GM21423 (cell line): Measurements from ENCODE around the gene PDAP1.
"Not testable (repeated sequence)": the region's sequence is repeated elsewhere in the genome, so short reads cannot be mapped to it uniquely, and the experiment has no call there.

Experiments
- ATAC-seq: cut with Tn5 transposase; IDR thresholded peaks from one replicate; pipeline ENCODE4 v1.9.1; 2021; ENCODE audit warnings: mild to moderate bottlenecking, moderate library complexity; ENCODE audit not compliant: unreplicated experiment

The PDAP1 gene

GRCh38 chr7:99380032-99380822, 28.2 kb downstream of the PDAP1 start:
- ATAC-seq = peak; percentile 44

- not testable (repeated sequence) for ATAC-seq
Observed at GRCh38 chr7:99379693-99380031, 28.7 kb downstream of the PDAP1 start.

DNA sequence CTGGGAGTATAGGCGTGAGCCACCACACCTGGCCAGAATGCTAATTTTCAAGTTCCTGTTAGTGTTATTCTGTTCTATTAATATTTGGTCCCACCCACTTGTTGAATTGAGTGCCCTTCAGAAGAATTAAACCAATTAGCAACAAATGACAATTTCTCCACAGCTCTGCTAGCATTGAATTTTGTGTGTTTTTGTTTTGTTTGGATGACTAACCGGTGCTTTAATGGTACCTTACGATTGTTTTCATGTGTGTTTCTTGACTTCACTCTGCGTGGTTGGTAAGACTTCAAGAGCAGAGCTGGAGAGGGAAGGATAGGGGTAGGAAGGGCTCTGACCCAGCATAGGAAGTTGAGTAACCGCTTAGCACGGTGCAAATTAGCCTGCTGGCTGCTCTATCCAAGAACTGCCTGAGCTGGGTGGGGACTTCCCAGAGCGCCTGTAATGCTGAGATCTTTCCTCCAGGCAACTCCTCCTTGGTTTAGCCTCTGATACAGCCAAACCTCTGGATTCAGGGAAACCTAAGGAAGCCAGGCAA, 29.3 kb downstream of the PDAP1 start:
- ATAC-seq = no peak

DNA sequence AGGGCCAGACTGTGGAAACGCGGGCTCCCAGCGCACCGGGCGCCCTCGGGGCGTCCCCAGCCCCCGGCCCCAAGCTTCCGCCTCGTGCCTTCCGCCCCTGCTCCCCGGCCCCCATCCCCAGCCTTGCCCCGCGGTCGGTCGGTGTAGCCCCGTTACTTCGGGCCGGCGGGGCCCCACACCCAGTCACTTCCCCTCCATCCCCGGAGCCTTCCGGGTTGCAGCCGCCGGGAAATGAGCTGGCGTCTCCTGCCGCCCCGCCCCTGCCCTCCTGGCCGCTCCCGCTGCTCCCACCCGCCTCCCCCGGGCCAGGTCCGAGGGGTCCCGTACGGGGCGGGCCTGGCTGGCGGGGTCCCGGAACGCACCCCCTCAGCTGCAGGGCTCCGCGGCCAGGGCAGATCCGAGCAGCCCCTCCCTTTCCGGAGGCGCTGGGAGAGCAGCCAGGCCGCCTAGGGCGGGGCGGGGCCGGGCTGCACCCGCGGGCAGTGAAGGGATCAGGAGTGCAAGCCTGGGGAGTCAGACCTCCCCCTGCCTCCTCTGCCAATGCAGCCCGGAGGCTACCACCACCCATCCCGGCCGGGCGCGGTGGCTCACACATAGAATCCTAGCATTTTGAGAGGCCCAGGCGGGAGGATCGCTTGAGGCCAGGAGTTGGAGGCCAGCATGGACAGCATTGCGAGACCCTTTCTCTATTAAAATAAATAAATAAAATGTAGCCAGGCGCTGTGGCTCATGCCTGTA, 33.2 kb downstream of the PDAP1 start:
- ATAC-seq = peak; percentile 40

- ATAC-seq = peak; percentile 56
Observed at GRCh38 chr7:99374111-99375064, 34.0 kb downstream of the PDAP1 start, which contains the start of gene ARPC1B. TSS of gene ARPC1B (plus strand) at chr7:99374730. CDS start at chr7:99385715, 10,985 bp downstream.

DNA sequence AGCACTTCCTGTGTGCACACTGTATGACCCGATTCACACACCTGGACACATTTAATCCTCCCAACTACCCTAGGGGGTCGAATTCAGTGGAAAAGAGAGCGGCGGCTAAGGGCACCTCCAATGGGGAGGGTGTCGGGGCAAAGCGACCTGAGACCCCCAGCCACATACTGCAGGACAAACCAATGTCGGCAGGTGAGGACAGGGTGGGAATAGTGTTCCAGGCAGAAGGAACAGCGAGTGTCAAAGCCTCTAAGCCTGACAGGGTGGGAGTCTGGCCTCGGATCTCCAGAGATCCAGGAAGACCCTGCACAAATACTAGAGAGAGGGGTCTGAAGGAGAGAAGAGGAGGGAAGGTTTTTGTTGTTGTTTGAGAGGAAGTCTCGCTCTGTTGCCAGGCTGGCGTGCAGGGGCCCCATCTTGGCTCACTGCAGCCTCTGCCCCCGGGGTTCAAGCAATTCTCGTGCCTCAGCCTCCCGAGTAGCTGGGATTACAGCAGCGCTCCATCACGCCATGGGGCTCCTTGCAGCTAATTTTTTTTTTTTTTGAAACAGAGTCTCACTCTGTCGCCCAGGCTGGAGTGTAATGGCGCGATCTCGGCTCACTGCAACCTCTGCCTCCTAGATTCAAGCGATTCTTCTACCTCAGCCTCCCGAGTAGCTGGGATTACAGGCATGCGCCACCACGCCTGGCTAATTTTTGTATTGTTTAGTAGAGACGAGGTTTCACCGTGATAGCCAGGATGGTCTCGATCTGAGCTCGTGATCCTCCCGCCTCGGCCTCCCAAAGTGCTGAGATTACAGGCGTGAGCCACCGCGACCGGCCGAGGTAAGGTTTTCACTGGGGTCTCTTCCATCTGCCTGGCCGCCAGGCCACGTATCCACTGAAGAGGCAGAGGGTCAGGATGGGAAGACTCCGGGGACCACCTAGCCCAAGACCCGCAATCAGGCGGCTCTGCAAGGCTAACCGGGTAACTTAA, 35.0 kb downstream of the PDAP1 start:
- ATAC-seq = no peak

DNA sequence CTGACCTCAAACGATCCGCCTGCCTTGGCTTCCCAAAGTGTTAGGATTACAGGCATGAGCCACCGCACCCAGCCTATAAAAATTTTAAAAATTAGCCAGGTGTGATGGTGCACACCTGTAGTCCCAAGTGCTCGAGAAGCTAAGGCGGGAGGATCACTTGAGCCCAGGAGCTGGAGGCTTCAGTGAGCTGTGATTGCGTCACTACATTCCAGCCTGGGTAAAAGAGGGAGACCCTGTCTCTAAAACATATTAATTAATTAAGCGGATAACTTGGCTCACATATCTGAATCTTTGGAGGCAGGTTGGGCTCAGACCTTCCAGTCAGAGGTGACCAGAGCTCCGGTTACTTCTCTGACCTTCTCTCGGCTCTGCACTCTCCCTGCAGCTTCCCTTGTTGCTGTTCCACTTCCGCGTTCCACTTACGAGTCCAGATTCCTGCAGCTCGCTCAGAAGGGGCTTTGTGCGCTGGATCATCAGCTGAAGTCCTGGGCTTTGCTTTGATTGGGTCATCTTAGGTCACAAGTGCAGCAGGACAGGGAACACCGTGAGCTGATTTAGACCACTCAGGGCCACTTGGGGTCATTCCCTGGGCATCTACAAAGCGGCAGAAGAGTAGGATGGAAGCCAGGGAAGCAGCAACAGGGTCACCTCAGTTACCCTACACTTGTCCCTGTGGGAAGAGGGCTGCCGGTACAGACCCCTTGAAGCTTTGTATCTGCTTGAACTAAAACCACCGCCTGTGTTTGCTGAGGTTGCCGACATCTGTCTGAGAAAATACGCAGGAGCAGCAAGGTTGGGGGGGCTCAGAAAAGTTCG, 35.9 kb downstream of the PDAP1 start:
- ATAC-seq = no peak

DNA sequence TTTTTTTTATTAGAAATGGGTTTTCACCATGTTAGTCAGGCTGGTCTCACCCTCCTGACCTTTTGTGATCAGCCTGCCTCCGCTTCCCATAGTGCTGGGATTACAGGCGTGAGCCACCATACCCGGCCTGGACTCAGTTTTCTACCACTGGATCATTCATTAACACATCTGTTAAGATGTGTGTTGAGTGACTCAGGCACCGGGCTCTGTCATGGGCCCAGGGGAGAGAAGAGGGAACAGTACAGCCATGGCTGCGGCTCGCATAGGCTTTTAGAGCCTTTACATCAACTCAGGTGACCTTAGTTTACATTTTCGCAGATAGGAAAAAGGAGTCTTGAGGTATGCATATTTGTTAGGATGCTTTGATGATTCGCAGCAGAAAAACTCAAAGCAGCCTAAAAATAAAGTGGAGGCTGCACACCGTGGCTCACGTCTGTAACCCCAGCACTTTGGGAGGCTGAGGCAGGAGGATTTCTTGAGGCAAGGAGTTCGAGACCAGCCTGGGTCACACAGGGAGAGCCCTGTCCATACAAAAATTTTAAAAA, 36.9 kb downstream of the PDAP1 start:
- ATAC-seq = no peak

DNA sequence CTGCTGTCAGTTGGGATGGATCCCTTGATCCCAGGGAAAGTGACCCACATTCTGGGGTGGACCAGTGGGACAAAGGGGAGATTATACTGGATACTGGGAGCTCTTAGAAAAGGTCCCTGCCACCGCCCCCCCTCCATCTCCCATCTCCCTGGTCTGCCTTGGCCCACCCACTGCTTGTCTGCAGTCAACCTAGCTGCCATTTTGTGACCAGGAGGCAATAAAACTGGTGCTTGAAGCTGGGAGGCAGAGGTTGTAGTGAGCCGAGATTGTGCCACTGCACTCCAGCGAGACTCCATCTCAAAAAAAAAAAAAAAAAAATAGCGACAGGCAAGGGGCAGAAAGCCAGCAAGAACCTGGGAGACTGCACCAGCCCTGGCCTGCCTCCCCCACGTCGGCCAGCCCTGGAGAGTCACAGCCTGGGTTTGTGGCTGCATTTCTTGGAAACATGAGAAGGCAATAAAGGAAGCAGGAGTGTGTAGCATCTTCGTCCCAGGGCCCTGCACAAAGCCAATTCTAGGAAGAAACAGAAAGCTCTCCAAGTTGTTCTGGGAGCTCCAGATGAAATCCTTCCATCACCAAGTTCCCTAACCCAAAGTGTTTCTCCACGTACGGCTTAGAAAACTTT, 38.5 kb downstream of the PDAP1 start:
- ATAC-seq = no peak

DNA sequence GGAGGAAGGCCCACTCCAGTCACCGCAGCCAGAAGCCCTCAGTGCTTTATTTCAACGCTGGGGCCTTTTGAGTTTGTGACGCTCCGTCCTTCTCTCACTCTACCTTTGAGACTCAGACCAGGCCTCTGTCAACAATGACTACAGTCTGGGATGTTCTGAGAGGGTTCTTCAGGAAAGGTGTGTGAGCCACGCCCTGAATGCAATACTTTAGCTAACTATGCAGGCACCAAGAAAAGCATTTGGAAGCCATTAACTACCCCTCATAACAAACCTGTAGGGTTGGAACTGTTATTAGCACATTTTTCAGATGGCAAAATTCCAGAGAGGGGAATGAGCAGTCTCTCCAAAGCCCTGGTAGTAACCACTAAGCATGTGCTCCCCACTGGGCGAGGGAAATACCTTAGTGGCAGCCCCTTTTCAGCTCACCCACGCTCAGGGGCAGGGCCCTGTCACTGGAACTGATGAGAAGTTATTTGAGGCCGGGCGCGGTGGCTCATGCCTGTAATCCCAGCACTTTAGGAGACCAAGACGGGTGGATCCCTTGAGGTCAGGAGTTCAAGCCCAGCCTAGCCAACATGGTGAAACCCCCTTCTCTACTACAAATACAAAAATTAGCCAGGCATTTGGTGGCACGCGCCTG, 39.5 kb downstream of the PDAP1 start:
- no peak for ATAC-seq

DNA sequence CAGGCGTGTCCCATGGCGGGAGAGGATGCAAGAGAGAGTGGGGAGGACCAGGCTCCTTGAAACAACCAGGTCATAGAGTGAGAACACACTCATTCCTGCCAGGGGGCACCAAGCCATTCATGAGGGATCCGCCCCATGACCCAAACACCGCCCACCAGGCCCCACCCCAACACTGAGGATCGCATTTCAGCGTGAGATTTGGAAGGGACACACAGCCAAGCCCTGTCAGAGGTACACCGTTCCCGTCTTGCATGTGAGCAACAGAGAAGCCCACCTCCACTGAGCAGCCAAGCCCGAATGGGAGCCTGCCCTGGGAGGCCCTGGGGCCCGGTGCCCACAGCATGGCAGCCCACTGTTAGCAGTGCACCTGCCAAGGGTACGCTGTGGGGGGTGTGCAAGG, 41.8 kb downstream of the PDAP1 start:
- ATAC-seq = no peak

DNA sequence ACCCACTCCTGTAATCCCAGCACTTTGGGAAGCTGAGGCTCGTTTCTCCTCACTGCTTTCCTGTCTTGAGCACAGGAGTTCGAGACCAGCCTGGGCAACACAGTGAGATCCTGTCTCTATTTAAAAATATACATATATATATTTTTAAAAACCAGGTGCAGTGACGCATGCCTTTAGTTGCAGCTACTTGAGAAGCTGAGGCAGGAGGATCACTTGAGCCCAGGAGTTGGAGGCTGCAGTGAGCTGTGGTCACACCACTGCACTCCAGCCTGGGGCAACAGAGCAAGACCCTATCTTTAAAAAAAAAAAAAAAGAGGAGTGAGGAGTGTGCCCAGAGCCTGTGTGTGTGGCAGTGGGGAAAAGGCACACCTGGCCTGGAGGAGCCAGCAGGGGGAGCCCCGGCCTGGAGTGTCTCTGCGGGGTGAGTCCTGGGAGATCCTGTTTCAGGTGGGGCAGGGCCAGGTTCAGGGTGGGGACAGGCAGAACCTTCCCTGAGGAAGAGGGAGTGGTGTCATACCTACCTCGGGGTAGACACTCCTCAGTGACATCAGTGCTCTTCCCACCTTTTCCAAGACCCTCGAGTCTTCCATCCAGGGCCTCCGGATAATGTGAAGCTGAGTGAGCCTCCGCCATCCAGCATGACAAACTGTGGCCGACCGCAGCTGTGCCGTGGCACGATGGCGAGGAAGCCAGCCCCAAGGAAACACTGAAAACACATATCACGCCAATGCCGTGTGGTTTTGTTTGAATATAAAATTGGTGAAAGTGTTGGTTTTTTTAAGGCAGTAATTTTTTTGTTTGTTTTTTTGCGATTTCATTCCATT, 42.9 kb downstream of the PDAP1 start:
- no peak for ATAC-seq

GRCh38 chr7:99363286-99363685, 45.1 kb downstream of the PDAP1 start:
- no peak for ATAC-seq

GRCh38 chr7:99362801-99363200, 45.6 kb downstream of the PDAP1 start:
- no peak for ATAC-seq

DNA sequence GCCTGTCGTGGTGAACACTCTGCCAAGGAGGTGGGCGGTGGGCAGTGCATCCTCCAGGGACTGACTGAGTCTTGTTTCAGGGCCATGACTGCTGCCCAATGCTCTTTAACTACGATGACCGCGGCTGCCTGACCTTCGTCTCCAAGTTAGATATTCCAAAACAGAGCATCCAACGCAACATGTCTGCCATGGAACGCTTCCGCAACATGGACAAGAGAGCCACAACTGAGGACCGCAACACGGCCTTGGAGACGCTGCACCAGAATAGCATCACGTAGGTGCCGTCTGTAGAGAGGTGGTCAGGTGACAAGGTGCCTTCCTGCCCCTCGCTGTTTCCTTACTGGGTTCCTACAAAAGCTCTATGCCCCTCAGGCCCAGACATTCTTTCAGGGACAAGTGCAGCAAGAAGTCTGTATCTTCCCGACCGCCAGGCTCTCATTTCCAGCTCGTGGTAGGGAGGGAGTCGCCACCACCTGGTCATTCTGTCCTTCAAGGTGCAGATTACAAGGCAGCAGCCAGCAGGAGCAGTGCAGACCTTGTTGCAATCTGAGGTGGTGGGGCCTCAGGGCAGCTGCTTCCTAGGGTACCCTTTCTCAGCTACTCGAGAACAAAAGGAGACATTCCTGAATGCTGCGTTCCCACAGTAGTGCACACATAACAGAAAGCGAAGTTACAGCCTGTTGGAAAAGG, 48.8 kb downstream of the PDAP1 start:
- ATAC-seq = no peak

DNA sequence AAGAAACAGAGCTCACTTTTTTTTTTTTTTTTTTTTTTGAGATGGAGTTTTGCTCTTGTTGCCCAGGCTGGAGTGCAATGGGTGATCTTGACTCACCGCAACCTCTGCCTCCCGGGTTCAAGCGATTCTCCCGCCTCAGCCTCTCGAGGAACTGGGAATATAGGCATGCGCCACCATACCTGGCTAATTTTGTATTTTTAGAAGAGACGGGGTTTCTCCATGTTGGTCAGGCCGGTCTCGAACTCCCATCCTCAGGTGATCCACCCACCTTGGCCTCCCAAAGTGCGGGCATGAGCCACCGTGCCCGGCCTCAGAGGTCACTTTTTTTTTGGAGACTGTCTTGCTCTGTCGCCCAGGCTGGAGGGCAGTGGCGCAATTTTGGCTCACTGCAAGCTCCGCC, 49.9 kb downstream of the PDAP1 start:
- not testable (repeated sequence) for ATAC-seq
